Left lung (tissue), 10 donors: Measurements from ENCODE around the gene HABP4. TPM values are rescaled to one million over a fixed set of nuclear protein-coding genes. Genes with fewer than 3 reads are reported as not detected.

Experiments
- ATAC-seq: fragments of 200-7000 bp; cut with Tn5 transposase; one replicate; pipeline ENCODE4 v1.9.1; 2020; ENCODE audit warnings: moderate library complexity
- DNase-seq, 4 donors: peaks; one replicate each; pipeline ENCODE4 v3.0.0-alpha.2; 2013 to 2020
- H3K27ac ChIP-seq, 2 donors: fragments of 200-600 bp; sonication (generic) in 1 of 2; one replicate each; pipeline versions ENCODE4 v1.5.0 to v1.8.0; 2020 to 2021
- H3K27me3 ChIP-seq, 2 donors: fragments of 200-600 bp; sonication (generic) in 1 of 2; one replicate each; pipeline versions ENCODE4 v1.5.0 to v1.8.0; 2020 to 2021
- H3K36me3 ChIP-seq, 2 donors: fragments of 200-600 bp; sonication (generic) in 1 of 2; one replicate each; pipeline versions ENCODE4 v1.5.0 to v1.8.0; 2020 to 2021
- H3K4me1 ChIP-seq, 2 donors: fragments of 200-600 bp; one replicate each; pipeline ENCODE4 v1.8.0; 2021
- H3K4me3 ChIP-seq, 2 donors: fragments of 200-600 bp; sonication (generic) in 1 of 2; one replicate each; pipeline versions ENCODE4 v1.5.0 to v1.8.0; 2020 to 2021; ENCODE audit warnings: mild to moderate bottlenecking in 1 of 2
- H3K9me3 ChIP-seq, 2 donors: fragments of 200-600 bp; sonication (generic) in 1 of 2; one replicate each; pipeline versions ENCODE4 v1.5.0 to v1.8.0; 2020 to 2021
- intact Hi-C, 2 donors: fragments of 100-400 bp; cut with DNase I; formaldehyde crosslinking; loops; one replicate each; pipeline versions ENCODE4 v1.11.2 to v1.14.2; 2022
- polyA plus RNA-seq, 6 donors: library from polyadenylated mRNA; unstranded; fragments of 120-200 nt; gene quantifications; one replicate each; pipeline ENCODE4 v1.2.1, GENCODE V29; 2013; ENCODE audit not compliant: insufficient read length in 6 of 6
- total RNA-seq, 2 donors: library from RNA; stranded (reverse); fragmentation: NEBNext Ultra II Directional; extraction: Animal tissue kit (Norgen Biotek cat#: 25700); gene quantifications; one replicate each; pipeline ENCODE4 v1.2.1, GENCODE V29; 2021
- TF ChIP-seq, protein P1 (sequence below), 2 donors: fragments of 200-600 bp; sonication (generic) in 1 of 2; IDR thresholded peaks; one replicate each; pipeline versions ENCODE4 v1.5.0 to v1.8.0; 2021; ENCODE audit warnings: antibody characterized with exemption in 2 of 2
- donor health status: DM: no; HTN: yes; CAD: no.
- donor health status: DM: no; HTN: no; CAD: no.

HABP4 gene
- total and polyA plus RNA-seq, 8 donors, result 8.0 to 17.1 (median 9.9) TPM

DNA sequence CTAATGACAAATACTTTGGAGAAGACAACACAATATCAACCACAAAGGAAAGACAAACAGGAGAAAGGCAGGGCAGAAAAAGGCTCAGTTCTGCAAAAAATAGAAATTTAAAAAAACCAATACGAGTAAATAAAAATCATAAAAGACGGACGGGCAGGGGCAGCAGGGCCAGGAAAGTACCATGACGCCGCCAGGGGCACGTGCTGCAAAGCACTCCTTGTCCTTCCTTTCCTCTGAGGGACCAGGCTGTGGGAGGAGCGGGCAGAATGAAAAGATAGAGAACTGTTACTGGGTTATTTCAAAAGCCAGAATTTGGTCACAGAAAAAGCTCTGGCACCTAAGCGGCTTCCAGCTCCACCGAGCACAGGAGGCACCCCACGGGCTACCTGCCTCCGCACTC is 53.9 kb downstream of the HABP4 start:
- H3K27ac ChIP-seq, result no peak overlapping the region
- TF ChIP-seq, protein P1, sequence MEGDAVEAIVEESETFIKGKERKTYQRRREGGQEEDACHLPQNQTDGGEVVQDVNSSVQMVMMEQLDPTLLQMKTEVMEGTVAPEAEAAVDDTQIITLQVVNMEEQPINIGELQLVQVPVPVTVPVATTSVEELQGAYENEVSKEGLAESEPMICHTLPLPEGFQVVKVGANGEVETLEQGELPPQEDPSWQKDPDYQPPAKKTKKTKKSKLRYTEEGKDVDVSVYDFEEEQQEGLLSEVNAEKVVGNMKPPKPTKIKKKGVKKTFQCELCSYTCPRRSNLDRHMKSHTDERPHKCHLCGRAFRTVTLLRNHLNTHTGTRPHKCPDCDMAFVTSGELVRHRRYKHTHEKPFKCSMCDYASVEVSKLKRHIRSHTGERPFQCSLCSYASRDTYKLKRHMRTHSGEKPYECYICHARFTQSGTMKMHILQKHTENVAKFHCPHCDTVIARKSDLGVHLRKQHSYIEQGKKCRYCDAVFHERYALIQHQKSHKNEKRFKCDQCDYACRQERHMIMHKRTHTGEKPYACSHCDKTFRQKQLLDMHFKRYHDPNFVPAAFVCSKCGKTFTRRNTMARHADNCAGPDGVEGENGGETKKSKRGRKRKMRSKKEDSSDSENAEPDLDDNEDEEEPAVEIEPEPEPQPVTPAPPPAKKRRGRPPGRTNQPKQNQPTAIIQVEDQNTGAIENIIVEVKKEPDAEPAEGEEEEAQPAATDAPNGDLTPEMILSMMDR (IDR thresholded peaks at IDR 0.05), result no peak
- intact Hi-C loops, result no loop called here

DNA sequence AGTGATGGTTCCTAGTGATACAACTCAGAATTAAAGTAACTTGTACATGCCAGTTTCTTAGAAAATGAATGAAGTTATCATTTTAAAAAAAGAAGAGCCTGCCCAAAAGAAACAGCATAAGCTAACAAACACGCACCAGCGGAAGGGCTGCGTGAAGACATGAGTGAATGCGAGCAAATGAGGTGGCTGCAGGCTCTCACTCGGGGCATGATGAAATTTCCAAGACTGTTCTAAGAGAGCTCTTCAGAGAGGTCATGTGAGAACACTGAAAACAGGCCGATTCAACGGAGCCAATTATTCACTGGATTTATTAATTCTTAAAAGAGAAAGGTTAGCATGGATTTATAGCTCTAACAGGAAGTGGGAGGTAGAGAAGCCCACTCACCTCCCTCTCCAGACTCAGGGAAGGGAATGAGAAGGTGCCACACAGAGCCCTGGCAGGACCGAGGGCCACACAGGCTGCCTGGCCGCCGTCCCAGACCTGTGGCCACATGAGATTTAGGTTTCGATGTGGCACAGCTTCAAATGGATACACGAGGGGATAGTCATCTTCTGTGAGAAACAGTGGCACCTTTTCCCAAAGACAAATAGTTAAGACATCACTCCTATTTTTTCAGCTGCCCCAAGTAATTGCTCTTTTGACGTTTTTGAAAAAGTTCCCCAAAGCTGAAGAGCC is 55.5 kb downstream of the HABP4 start:
- DNase-seq (peak in 1 of 4 donors; percentile 21), ATAC-seq (peak; percentile 94)
- no peaks in the 10 kb centered on the region for H3K4me1 ChIP-seq
- no peaks in the 10 kb centered on the region for H3K36me3 ChIP-seq
- no peaks in the 10 kb centered on the region for H3K9me3 ChIP-seq
- peak overlapping the region; percentile 29 to 45 for H3K27ac ChIP-seq
- intact Hi-C loops, result no loop called here
- TF ChIP-seq, protein P1 (IDR thresholded peaks at IDR 0.05), result no peak
- H3K27me3 ChIP-seq, result no peaks in the 10 kb centered on the region
- H3K4me3 ChIP-seq, result no peak overlapping the region

More for the DNA sequence above, 53.9 kb downstream of the HABP4 start:
- Histone ChIP-seq H3K27me3 (no peaks in the 10 kb centered on the region), H3K9me3 (no peaks in the 10 kb centered on the region), H3K4me3 (no peak overlapping the region), H3K4me1 (no peaks in the 10 kb centered on the region), H3K36me3 (no peaks in the 10 kb centered on the region)
- DNase-seq (no peak), ATAC-seq (no peak)

GRCh38 chr9:96508227-96508940 is 58.4 kb downstream of the HABP4 start:
- Histone ChIP-seq H3K27me3 (no peaks in the 10 kb centered on the region), H3K4me1 (no peaks in the 10 kb centered on the region), H3K36me3 (no peaks in the 10 kb centered on the region), H3K4me3 (no peak overlapping the region), H3K27ac (no peak overlapping the region), H3K9me3 (no peaks in the 10 kb centered on the region)
- ATAC-seq (no peak), DNase-seq (no peak)
- intact Hi-C loops, result no loop called here
- TF ChIP-seq, protein P1 (IDR thresholded peaks at IDR 0.05), result no peak

GRCh38 chr9:96509026-96509425 is 59.1 kb downstream of the HABP4 start:
- H3K4me3 ChIP-seq, result no peak overlapping the region
- ATAC-seq (no peak), DNase-seq (no peak)
- H3K36me3 ChIP-seq, result no peaks in the 10 kb centered on the region
- peaks cover 0 to 5% of the 10 kb centered on the region in 2 donors for H3K4me1 ChIP-seq
- TF ChIP-seq, protein P1 (IDR thresholded peaks at IDR 0.05), result no peak
- no peaks in the 10 kb centered on the region for H3K27me3 ChIP-seq
- no peak overlapping the region for H3K27ac ChIP-seq
- intact Hi-C loops, result no loop called here
- H3K9me3 ChIP-seq, result no peaks in the 10 kb centered on the region

GRCh38 chr9:96509848-96510247 is 59.9 kb downstream of the HABP4 start:
- intact Hi-C loops, result no loop called here
- no peak for ATAC-seq
- TF ChIP-seq, protein P1 (IDR thresholded peaks at IDR 0.05), result no peak

More at GRCh38 chr9:96509848-96510247, 59.9 kb downstream of the HABP4 start:
- H3K27ac ChIP-seq, result no peak overlapping the region
- H3K27me3 ChIP-seq, result no peaks in the 10 kb centered on the region
- no peak for DNase-seq
- H3K4me3 ChIP-seq, result no peak overlapping the region
- peaks cover 0 to 8% of the 10 kb centered on the region in 2 donors for H3K4me1 ChIP-seq
- H3K36me3 ChIP-seq, result no peaks in the 10 kb centered on the region
- H3K9me3 ChIP-seq, result no peaks in the 10 kb centered on the region
